Measurements from ENCODE around the gene BEAN1. TPM values are rescaled to one million over a fixed set of nuclear protein-coding genes. Genes with fewer than 3 reads are reported as not detected.

The BEAN1 gene
- total and polyA plus RNA-seq, 2 experiments from 2014 or later = 0.07 to 0.10 TPM

DNA sequence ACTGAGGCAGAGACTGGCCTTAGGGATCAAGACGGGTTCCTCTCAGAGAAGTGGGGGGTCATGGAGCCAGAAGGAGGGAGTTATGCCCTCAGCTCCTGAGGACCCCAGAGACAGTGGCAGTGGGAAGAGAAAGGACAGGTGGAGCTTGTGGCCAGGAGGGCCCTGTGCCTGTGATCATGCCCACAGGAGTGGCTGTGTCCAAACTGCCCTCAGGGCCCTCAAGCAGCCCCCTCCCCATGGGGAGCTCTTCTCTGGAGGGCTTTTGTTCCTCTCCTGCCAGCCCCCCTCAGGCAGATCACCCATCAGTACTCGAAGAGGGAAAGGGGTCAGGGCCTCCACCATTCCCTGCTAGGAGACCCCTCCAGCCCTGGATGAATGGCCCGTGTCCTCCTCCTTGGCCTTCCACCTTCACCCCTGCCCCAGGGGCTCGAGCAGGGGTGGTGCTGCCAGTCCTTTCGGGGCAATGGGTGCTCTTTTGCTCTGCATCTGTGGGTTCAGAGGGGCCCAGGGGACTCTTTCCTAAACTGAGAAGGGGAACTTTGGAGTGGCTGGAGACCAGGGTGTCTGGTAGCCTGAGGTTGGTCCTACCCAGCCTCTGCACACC lies 52.7 kb downstream of the BEAN1 start:
- Histone ChIP-seq H3K4me2 (no peak overlapping the region), H3K36me3 (ENCODE audit: insufficient read depth) (no peaks in the 10 kb centered on the region), H3K4me1 (ENCODE audit: insufficient read depth) (peaks cover 5% of the 10 kb centered on the region; the same call in 1 of the 2 replicates), H3K9me2 (ENCODE audit: insufficient read depth) (no peaks in the 10 kb centered on the region), H3F3A (replicated peaks; ENCODE audit: low read depth) (no peaks in the 10 kb centered on the region), H2AFZ (no peak overlapping the region), H3K4me3 (no peak overlapping the region), H3K79me2 (replicated peaks; ENCODE audit: insufficient read depth) (no peaks in the 10 kb centered on the region), H3K27ac (ENCODE audit: low read depth) (no peak overlapping the region), H4K20me1 (replicated peaks; ENCODE audit: insufficient read depth) (no peaks in the 10 kb centered on the region), H3K27me3 (ENCODE audit: insufficient read depth) (no peaks in the 10 kb centered on the region)
- no peaks in the 10 kb centered on the region; the same call in 2 of the 3 replicates for H3K9me3 Mint-ChIP-seq
- ATAC-seq (no peak), DNase-seq (ENCODE audit: low spot score) (no peak)
- H3K4me1 Mint-ChIP-seq = peaks cover 19% of the 10 kb centered on the region
- H3K36me3 Mint-ChIP-seq (ENCODE audit: low read depth) = no peaks in the 10 kb centered on the region
- H3K27me3 Mint-ChIP-seq (ENCODE audit: insufficient read depth, low read depth, poor library complexity) = peaks cover 9% of the 10 kb centered on the region
- H3K4me3 Mint-ChIP-seq = no peak overlapping the region
- H3K27ac Mint-ChIP-seq = no peak overlapping the region
- no peak for TF ChIP-seq NANOG (IDR thresholded peaks at IDR 0.05; ENCODE audit: borderline replicate concordance)
- TF ChIP-seq ZNF331 (CRISPR knock-in tag; IDR thresholded peaks at IDR 0.05; ENCODE audit: low read depth) = no peak
- TF ChIP-seq CREB1 (CRISPR knock-in tag; IDR thresholded peaks at IDR 0.05; ENCODE audit: low read depth) = no peak
- TF ChIP-seq, protein P1, sequence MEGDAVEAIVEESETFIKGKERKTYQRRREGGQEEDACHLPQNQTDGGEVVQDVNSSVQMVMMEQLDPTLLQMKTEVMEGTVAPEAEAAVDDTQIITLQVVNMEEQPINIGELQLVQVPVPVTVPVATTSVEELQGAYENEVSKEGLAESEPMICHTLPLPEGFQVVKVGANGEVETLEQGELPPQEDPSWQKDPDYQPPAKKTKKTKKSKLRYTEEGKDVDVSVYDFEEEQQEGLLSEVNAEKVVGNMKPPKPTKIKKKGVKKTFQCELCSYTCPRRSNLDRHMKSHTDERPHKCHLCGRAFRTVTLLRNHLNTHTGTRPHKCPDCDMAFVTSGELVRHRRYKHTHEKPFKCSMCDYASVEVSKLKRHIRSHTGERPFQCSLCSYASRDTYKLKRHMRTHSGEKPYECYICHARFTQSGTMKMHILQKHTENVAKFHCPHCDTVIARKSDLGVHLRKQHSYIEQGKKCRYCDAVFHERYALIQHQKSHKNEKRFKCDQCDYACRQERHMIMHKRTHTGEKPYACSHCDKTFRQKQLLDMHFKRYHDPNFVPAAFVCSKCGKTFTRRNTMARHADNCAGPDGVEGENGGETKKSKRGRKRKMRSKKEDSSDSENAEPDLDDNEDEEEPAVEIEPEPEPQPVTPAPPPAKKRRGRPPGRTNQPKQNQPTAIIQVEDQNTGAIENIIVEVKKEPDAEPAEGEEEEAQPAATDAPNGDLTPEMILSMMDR (conservative IDR thresholded peaks at IDR 0.05; ENCODE audit: low read depth in 2 of 2) = no peak
- TF ChIP-seq, protein P2, sequence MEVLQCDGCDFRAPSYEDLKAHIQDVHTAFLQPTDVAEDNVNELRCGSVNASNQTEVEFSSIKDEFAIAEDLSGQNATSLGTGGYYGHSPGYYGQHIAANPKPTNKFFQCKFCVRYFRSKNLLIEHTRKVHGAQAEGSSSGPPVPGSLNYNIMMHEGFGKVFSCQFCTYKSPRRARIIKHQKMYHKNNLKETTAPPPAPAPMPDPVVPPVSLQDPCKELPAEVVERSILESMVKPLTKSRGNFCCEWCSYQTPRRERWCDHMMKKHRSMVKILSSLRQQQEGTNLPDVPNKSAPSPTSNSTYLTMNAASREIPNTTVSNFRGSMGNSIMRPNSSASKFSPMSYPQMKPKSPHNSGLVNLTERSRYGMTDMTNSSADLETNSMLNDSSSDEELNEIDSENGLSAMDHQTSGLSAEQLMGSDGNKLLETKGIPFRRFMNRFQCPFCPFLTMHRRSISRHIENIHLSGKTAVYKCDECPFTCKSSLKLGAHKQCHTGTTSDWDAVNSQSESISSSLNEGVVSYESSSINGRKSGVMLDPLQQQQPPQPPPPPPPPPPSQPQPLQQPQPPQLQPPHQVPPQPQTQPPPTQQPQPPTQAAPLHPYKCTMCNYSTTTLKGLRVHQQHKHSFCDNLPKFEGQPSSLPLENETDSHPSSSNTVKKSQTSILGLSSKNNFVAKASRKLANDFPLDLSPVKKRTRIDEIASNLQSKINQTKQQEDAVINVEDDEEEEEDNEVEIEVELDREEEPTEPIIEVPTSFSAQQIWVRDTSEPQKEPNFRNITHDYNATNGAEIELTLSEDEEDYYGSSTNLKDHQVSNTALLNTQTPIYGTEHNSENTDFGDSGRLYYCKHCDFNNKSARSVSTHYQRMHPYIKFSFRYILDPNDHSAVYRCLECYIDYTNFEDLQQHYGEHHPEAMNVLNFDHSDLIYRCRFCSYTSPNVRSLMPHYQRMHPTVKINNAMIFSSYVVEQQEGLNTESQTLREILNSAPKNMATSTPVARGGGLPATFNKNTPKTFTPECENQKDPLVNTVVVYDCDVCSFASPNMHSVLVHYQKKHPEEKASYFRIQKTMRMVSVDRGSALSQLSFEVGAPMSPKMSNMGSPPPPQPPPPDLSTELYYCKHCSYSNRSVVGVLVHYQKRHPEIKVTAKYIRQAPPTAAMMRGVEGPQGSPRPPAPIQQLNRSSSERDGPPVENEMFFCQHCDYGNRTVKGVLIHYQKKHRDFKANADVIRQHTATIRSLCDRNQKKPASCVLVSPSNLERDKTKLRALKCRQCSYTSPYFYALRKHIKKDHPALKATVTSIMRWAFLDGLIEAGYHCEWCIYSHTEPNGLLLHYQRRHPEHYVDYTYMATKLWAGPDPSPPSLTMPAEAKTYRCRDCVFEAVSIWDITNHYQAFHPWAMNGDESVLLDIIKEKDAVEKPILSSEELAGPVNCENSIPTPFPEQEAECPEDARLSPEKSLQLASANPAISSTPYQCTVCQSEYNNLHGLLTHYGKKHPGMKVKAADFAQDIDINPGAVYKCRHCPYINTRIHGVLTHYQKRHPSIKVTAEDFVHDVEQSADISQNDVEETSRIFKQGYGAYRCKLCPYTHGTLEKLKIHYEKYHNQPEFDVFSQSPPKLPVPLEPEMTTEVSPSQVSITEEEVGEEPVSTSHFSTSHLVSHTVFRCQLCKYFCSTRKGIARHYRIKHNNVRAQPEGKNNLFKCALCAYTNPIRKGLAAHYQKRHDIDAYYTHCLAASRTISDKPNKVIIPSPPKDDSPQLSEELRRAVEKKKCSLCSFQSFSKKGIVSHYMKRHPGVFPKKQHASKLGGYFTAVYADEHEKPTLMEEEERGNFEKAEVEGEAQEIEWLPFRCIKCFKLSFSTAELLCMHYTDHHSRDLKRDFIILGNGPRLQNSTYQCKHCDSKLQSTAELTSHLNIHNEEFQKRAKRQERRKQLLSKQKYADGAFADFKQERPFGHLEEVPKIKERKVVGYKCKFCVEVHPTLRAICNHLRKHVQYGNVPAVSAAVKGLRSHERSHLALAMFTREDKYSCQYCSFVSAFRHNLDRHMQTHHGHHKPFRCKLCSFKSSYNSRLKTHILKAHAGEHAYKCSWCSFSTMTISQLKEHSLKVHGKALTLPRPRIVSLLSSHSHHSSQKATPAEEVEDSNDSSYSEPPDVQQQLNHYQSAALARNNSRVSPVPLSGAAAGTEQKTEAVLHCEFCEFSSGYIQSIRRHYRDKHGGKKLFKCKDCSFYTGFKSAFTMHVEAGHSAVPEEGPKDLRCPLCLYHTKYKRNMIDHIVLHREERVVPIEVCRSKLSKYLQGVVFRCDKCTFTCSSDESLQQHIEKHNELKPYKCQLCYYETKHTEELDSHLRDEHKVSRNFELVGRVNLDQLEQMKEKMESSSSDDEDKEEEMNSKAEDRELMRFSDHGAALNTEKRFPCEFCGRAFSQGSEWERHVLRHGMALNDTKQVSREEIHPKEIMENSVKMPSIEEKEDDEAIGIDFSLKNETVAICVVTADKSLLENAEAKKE (CRISPR knock-in tag; IDR thresholded peaks at IDR 0.05) = no peak
- TF ChIP-seq POLR2AphosphoS5 (IDR thresholded peaks at IDR 0.05; ENCODE audit: low read depth) = no peak
- TF ChIP-seq REST (IDR thresholded peaks at IDR 0.05; ENCODE audit: unreplicated experiment) = no peak
- no peak for TF ChIP-seq ZNF114 (CRISPR knock-in tag; IDR thresholded peaks at IDR 0.05)
- TF ChIP-seq, protein P3, sequence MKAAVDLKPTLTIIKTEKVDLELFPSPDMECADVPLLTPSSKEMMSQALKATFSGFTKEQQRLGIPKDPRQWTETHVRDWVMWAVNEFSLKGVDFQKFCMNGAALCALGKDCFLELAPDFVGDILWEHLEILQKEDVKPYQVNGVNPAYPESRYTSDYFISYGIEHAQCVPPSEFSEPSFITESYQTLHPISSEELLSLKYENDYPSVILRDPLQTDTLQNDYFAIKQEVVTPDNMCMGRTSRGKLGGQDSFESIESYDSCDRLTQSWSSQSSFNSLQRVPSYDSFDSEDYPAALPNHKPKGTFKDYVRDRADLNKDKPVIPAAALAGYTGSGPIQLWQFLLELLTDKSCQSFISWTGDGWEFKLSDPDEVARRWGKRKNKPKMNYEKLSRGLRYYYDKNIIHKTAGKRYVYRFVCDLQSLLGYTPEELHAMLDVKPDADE (IDR thresholded peaks at IDR 0.05) = no peak
- TF ChIP-seq EZH2 (IDR thresholded peaks at IDR 0.05; ENCODE audit: low read depth, unreplicated experiment) = no peak
- TF ChIP-seq JUNB (IDR thresholded peaks at IDR 0.05; ENCODE audit: unreplicated experiment) = no peak
- no peak for TF ChIP-seq STAT1 (IDR thresholded peaks at IDR 0.05; ENCODE audit: unreplicated experiment)
- no peak for TF ChIP-seq EZH2phosphoT487 (IDR thresholded peaks at IDR 0.05; ENCODE audit: unreplicated experiment)

All from GM23338 (cell line).